Esophagus muscularis mucosa (tissue), 3 donors: ENCODE measurements around the gene PLEKHF1.

Experiments
- POLR2A ChIP-seq: fragments of 450-650 bp; IDR thresholded peaks from one replicate; pipeline ENCODE4 v1.6.1; 2017; ENCODE audit warnings: antibody characterized with exemption, moderate library complexity, mild to moderate bottlenecking, low read depth
- POLR2AphosphoS5 ChIP-seq, 2 donors: sonication (generic); formaldehyde crosslinking; IDR thresholded peaks; one replicate each; pipeline ENCODE4 v1.6.1; 2017; ENCODE audit warnings: antibody characterized with exemption in 2 of 2
- TF ChIP-seq, protein P1 (sequence below), 3 experiments: fragments of 200-600 bp in 2 of 3; fragments of 450-650 bp in 1 of 3; sonication (generic) in 2 of 3; IDR thresholded peaks; one replicate each; pipeline ENCODE4 v1.5.1; 2017 to 2019; ENCODE audit warnings: antibody characterized with exemption in 3 of 3, mild to moderate bottlenecking in 2 of 3, moderate library complexity in 1 of 3

DNA sequence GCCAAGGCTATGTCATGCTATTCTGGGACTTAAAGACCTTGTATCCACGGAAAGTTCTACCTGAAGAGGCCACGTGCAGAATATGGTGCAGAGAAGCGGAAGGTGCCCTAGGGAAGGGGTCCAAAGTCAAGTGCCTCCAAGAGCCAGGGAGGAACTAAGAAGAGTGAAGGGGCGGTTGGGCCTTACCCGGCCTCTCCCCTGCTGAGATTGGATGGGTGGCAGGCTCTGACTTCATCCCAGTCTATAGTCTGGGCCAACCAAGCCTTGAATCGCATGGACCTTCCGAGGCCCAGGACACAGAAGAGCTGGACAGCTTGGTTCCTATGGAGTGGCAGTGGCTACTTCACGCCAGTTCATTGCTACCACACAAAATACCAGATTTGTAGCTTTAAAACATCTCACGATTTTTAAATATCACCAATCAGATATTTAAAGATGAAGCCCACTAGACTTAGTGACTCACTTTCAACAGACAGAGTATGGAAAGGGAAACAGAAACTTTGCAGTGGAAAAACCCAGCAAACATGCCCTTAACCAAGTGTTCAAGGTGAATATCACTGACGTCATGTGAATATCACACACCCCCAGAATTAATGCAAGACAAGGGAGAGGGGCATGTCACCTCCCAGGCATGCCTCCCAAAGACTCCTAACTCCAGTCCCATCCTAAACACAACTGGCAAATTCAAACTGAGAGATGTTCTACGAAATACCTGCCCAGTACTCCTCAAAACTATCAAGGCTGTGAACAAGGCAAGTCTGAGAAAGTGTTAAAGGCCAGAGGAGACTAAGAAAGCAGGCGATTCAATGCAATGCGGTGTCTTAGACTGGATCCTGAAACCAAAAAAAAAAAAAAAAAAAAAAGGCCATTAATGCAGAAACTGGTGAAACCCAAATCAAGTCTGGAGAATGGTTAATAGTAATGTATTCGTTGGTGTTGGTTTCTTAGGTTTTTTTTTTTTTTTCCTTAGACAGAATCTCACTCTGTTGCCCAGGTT is 39.6 kb downstream of the PLEKHF1 start:
- TF ChIP-seq, protein P1, sequence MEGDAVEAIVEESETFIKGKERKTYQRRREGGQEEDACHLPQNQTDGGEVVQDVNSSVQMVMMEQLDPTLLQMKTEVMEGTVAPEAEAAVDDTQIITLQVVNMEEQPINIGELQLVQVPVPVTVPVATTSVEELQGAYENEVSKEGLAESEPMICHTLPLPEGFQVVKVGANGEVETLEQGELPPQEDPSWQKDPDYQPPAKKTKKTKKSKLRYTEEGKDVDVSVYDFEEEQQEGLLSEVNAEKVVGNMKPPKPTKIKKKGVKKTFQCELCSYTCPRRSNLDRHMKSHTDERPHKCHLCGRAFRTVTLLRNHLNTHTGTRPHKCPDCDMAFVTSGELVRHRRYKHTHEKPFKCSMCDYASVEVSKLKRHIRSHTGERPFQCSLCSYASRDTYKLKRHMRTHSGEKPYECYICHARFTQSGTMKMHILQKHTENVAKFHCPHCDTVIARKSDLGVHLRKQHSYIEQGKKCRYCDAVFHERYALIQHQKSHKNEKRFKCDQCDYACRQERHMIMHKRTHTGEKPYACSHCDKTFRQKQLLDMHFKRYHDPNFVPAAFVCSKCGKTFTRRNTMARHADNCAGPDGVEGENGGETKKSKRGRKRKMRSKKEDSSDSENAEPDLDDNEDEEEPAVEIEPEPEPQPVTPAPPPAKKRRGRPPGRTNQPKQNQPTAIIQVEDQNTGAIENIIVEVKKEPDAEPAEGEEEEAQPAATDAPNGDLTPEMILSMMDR (IDR thresholded peaks at IDR 0.05): no peak
- TF ChIP-seq POLR2A (no peak), POLR2AphosphoS5 (IDR thresholded peaks at IDR 0.05) (no peak)
